ENCODE measurements around the gene RAPGEF6. TPM values are rescaled to one million over a fixed set of nuclear protein-coding genes. Genes with fewer than 3 reads are reported as not detected.

Gene RAPGEF6
- total and polyA plus RNA-seq, 9 of the 15 experiments (the other 6 are each of a cell fraction or from before 2014, with no cell fraction given), result 2.7 to 23.4 (median 12.7) TPM

DNA sequence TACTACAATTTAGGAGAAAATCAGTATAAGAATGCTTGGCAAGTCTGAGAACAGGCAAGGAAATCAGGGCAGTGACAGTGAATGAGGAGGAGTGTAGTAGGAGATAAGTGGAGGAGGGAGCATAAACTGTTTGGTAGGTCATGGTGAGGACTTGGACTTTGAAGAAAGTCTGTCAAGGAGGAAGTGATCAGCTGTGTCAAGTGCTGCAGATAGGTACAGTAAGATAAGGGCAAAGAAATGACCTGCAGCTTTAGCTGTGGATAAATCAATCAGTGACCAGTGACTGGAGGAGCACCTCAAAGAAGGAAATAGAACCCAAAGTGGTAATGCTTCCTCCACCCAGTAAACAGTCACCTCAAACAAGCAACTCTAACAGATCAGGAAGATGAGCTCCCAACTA, 106.3 kb downstream of the RAPGEF6 start (continued):
- TF ChIP-seq CHD4 (IDR thresholded peaks at IDR 0.05; ENCODE audit: insufficient read depth, insufficient replicate concordance, low read depth, low read length, poor library complexity, severe bottlenecking) (no peak), MCM7 (IDR thresholded peaks at IDR 0.05) (no peak), NR2C2 (CRISPR knock-in tag; IDR thresholded peaks at IDR 0.05) (no peak), NR2C2 (tag; IDR thresholded peaks at IDR 0.05) (peak; percentile 43), FOXJ3 (CRISPR knock-in tag; IDR thresholded peaks at IDR 0.05) (no peak), ZNF140 (CRISPR knock-in tag; IDR thresholded peaks at IDR 0.05) (no peak), ZNF347 (CRISPR knock-in tag; IDR thresholded peaks at IDR 0.05; ENCODE audit: low read depth) (no peak), HNRNPL (IDR thresholded peaks at IDR 0.05; ENCODE audit: low read depth, low read length) (no peak), ZNF445 (CRISPR knock-in tag; IDR thresholded peaks at IDR 0.05; ENCODE audit: low read depth) (no peak), STAT5A (IDR thresholded peaks at IDR 0.05; ENCODE audit: borderline replicate concordance, low read length) (no peak), ETS2 (tag; IDR thresholded peaks at IDR 0.05; ENCODE audit: borderline replicate concordance, poor library complexity, severe bottlenecking) (no peak), HMBOX1 (IDR thresholded peaks at IDR 0.05) (peak; percentile 67; the same call in 1 of the 2 replicates), TGIF2 (CRISPR knock-in tag; IDR thresholded peaks at IDR 0.05) (no peak)
- TF ChIP-seq, protein P1, sequence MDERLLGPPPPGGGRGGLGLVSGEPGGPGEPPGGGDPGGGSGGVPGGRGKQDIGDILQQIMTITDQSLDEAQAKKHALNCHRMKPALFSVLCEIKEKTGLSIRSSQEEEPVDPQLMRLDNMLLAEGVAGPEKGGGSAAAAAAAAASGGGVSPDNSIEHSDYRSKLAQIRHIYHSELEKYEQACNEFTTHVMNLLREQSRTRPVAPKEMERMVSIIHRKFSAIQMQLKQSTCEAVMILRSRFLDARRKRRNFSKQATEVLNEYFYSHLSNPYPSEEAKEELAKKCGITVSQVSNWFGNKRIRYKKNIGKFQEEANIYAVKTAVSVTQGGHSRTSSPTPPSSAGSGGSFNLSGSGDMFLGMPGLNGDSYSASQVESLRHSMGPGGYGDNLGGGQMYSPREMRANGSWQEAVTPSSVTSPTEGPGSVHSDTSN (CRISPR knock-in tag; IDR thresholded peaks at IDR 0.05; ENCODE audit: low read depth), result no peak
- TF ChIP-seq, protein P1 (tag; conservative IDR thresholded peaks at IDR 0.05; ENCODE audit: low read depth), result peak; percentile 90
- TF ChIP-seq, protein P2, sequence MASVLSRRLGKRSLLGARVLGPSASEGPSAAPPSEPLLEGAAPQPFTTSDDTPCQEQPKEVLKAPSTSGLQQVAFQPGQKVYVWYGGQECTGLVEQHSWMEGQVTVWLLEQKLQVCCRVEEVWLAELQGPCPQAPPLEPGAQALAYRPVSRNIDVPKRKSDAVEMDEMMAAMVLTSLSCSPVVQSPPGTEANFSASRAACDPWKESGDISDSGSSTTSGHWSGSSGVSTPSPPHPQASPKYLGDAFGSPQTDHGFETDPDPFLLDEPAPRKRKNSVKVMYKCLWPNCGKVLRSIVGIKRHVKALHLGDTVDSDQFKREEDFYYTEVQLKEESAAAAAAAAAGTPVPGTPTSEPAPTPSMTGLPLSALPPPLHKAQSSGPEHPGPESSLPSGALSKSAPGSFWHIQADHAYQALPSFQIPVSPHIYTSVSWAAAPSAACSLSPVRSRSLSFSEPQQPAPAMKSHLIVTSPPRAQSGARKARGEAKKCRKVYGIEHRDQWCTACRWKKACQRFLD (CRISPR knock-in tag; IDR thresholded peaks at IDR 0.05), result no peak
- TF ChIP-seq, protein P3, sequence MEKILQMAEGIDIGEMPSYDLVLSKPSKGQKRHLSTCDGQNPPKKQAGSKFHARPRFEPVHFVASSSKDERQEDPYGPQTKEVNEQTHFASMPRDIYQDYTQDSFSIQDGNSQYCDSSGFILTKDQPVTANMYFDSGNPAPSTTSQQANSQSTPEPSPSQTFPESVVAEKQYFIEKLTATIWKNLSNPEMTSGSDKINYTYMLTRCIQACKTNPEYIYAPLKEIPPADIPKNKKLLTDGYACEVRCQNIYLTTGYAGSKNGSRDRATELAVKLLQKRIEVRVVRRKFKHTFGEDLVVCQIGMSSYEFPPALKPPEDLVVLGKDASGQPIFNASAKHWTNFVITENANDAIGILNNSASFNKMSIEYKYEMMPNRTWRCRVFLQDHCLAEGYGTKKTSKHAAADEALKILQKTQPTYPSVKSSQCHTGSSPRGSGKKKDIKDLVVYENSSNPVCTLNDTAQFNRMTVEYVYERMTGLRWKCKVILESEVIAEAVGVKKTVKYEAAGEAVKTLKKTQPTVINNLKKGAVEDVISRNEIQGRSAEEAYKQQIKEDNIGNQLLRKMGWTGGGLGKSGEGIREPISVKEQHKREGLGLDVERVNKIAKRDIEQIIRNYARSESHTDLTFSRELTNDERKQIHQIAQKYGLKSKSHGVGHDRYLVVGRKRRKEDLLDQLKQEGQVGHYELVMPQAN (IDR thresholded peaks at IDR 0.05; ENCODE audit: borderline replicate concordance), result no peak

Data from K562 (cell line).